ENCODE results near the gene LHX5. TPM values are rescaled to one million over a fixed set of nuclear protein-coding genes. Genes with fewer than 3 reads are reported as not detected.

The LHX5 gene
- total and polyA plus RNA-seq, 7 donors = not detected

DNA sequence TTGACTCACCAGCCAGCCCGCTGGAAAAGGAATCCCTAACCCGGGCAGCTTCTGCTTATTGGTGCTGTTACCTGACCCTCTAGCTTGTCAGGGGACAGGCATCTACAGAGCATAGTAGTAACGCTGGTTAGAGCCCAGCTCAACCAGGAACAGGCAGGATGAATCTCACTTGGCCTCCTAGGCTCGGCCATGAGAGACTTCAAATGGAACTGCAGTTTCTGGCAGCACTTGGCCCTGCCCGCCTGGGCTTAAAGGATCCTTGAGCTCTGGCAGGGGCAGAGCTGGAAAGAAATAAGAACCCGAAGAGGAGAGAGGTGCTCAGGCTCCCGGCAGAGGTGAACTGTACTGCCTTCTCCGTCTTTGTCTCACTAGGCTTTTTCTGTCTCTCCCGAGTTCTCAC, 2.3 kb upstream of the LHX5 start:
- no peak for TF ChIP-seq EP300 (IDR thresholded peaks at IDR 0.05)
- no peak for TF ChIP-seq POLR2A (IDR thresholded peaks at IDR 0.05)
- TF ChIP-seq, protein P1, sequence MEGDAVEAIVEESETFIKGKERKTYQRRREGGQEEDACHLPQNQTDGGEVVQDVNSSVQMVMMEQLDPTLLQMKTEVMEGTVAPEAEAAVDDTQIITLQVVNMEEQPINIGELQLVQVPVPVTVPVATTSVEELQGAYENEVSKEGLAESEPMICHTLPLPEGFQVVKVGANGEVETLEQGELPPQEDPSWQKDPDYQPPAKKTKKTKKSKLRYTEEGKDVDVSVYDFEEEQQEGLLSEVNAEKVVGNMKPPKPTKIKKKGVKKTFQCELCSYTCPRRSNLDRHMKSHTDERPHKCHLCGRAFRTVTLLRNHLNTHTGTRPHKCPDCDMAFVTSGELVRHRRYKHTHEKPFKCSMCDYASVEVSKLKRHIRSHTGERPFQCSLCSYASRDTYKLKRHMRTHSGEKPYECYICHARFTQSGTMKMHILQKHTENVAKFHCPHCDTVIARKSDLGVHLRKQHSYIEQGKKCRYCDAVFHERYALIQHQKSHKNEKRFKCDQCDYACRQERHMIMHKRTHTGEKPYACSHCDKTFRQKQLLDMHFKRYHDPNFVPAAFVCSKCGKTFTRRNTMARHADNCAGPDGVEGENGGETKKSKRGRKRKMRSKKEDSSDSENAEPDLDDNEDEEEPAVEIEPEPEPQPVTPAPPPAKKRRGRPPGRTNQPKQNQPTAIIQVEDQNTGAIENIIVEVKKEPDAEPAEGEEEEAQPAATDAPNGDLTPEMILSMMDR (IDR thresholded peaks at IDR 0.05) = no peak
- TF ChIP-seq POLR2AphosphoS5 (IDR thresholded peaks at IDR 0.05) = no peak
- Histone ChIP-seq H3K36me3 (no peaks in the 10 kb centered on the region), H3K4me1 (no peaks in the 10 kb centered on the region), H3K27me3 (peaks cover 47 to 97% (median 91%) of the 10 kb centered on the region in 3 donors), H3K27ac (no peak overlapping the region), H3K4me3 (no peak overlapping the region), H3K9me3 (no peaks in the 10 kb centered on the region)
- WGBS, 2 donors = 1 to 3% methylated on average over 9 of the region's 9 CpGs
- intact Hi-C loops (cut with DNase I) = no loop called here
- no peak for DNase-seq

DNA sequence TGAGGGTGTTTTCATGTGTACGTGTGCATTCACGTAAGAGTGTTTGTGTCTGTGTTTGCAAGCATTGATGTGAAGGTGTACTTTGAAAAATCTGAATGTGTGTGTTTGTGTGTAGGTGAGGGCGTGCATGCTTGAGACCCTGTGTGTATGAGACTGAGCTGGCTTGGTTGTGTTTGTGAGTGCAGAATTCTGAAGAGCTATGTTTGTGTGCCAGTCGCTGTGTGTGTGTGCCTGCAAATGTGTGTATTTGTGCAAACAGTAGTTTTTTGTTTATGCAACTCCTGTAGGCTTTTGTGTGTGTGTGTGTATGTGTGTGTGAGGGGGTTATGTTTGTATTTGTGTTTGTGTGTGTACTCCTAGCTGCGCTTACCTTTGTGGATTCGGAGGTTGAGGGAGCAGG, 1.7 kb upstream of the LHX5 start:
- H3K9me3 ChIP-seq = no peaks in the 10 kb centered on the region
- H3K36me3 ChIP-seq = no peaks in the 10 kb centered on the region
- no peak for DNase-seq
- WGBS, 2 donors = 12 to 14% methylated on average over 6 of the region's 6 CpGs
- H3K27ac ChIP-seq = no peak overlapping the region
- peaks cover 42 to 97% (median 91%) of the 10 kb centered on the region in 3 donors for H3K27me3 ChIP-seq
- no peaks in the 10 kb centered on the region for H3K4me1 ChIP-seq
- intact Hi-C loops (cut with DNase I) = no loop called here
- no peak overlapping the region for H3K4me3 ChIP-seq
- no peak for TF ChIP-seq POLR2A (IDR thresholded peaks at IDR 0.05)
- no peak for TF ChIP-seq EP300 (IDR thresholded peaks at IDR 0.05)
- TF ChIP-seq, protein P1 (IDR thresholded peaks at IDR 0.05) = no peak
- TF ChIP-seq POLR2AphosphoS5 (IDR thresholded peaks at IDR 0.05) = no peak

DNA sequence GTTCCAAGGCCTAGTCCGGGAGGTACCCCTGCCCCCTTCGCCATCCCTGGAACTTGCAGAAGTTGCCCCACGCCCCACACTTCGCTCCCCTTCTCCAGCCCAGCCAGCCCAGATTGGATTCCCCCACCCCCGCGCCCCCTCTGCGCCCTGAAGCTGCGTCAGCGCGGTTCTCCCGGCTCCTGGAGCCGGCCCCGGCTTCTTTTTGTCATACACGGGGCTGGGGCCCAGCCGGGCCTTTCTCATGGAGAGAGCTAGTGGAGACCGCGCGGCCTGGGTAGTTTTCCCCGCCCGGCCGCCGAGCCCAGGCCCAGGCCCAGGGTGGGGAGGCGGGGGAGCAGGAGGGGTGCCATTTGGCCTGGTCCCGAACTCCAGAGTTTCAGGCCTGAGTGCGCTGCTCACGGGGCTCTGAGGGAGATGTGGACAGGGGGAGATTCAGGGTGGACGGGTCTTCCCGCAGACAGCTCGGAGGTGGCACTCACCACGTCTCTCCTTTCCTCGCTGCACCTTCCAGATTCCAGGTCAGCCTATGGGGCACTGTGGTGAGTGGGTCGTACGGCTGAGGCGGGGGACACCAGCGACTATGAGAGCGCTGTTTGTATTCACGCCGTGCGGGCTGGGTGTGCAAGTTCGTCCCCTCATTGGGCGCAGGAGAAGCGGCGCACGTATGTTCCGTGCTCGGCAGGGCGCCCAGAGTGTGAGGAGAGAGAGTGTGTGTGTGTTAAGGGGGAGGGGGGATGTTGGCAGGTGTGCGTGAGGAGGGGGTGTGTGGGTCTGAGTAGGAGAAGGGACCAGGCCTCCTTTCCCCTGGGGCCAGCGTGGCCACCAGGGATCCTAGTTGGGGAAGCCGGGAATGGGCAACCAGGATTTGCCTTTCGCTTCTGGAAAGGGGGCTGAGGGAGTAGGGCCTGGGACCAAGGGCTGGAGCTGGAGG, 785 bp upstream of the LHX5 start:
- Histone ChIP-seq H3K4me3 (no peak overlapping the region), H3K27me3 (peaks cover 44 to 97% (median 91%) of the 10 kb centered on the region in 3 donors)
- 4 to 9% methylated on average over 51 of the region's 51 CpGs for WGBS, 2 donors

DNA sequence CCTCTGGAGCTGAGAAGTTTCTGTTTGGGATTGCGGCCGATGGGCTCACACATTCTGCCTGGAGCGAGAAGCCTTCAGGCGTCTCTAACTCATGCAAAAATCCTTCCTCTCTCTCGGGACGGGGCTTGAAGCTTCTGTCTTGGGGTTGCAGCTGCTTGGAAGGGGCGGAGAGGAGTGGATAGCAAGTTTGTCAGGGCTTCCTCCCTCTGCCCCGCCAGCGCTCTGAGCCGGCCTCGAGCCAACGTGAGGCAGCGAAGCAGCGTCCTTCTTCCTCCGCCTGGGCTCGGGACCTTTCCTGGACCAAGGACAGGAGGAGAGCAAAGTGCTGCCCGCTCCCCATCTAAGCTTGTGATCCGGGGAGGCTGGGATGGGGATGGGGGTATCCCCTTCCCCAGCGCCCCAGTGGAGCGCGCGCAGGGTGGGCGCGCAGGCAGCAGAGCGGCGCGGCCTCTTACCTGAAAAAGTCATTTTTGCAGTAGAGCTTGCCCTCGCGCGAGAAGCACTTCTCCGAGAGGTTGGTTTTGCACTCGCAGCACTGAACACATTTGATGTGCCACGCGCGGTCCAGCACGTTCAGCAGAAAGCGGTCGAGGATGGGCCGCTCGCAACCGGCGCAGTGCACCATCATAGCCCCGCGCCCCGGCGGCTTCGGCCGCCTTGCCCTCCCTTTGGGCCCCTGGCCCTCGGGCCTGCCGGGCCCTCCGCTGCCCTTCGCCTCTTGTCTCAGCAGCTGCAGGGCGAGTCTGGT, 626 bp downstream of the LHX5 start:
- H3K27me3 ChIP-seq = peaks cover 54 to 100% (median 93%) of the 10 kb centered on the region in 3 donors
- WGBS, 2 donors = 4 to 16% methylated on average over 53 of the region's 53 CpGs
- H3K36me3 ChIP-seq = no peaks in the 10 kb centered on the region
- H3K4me3 ChIP-seq = no peak overlapping the region
- TF ChIP-seq EP300 (IDR thresholded peaks at IDR 0.05) (no peak), POLR2A (IDR thresholded peaks at IDR 0.05) (no peak), POLR2AphosphoS5 (IDR thresholded peaks at IDR 0.05) (no peak)
- TF ChIP-seq, protein P1 (IDR thresholded peaks at IDR 0.05) = no peak
- no peaks in the 10 kb centered on the region for H3K9me3 ChIP-seq
- no peak for DNase-seq
- intact Hi-C loops (cut with DNase I) = no loop called here
- peaks cover 0 to 18% (median 11%) of the 10 kb centered on the region in 4 donors for H3K4me1 ChIP-seq
- H3K27ac ChIP-seq = no peak overlapping the region

More for the DNA sequence above, 785 bp upstream of the LHX5 start:
- TF ChIP-seq POLR2AphosphoS5 (IDR thresholded peaks at IDR 0.05) (no peak), EP300 (IDR thresholded peaks at IDR 0.05) (no peak)
- TF ChIP-seq, protein P1 (IDR thresholded peaks at IDR 0.05) = no peak
- no peak for DNase-seq
- intact Hi-C loops (cut with DNase I) = no loop called here
- no peak overlapping the region for H3K27ac ChIP-seq
- H3K36me3 ChIP-seq = no peaks in the 10 kb centered on the region
- no peaks in the 10 kb centered on the region for H3K9me3 ChIP-seq
- H3K4me1 ChIP-seq = peaks cover 0 to 9% (median 4%) of the 10 kb centered on the region in 4 donors

All from sigmoid colon (tissue), 7 donors.